ENCODE measurements around the gene ST8SIA4.

The ST8SIA4 gene

GRCh38 chr5:100867039-100867562 is 36.0 kb downstream of the ST8SIA4 start:
- no peak for DNase-seq

DNA sequence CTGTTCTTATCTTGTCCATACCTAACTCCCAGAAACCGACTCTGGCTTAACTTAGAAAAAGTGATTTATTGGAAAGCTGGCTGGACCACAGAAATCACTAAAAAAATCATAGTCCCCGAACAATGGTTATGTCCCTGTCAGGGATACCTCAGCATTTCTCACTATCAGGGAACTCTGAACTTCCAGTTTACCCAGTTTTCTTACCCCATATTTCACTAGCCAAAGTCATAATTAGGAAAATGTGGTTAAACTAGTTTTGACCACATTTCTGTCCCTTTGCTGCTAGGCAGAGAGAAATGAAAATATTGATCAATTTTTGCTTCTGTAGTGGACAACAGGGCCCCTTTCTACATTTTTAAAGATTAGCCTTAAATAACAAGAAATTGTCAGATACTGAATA is 38.2 kb downstream of the ST8SIA4 start:
- DNase-seq: no peak

GRCh38 chr5:100863739-100864138 is 39.3 kb downstream of the ST8SIA4 start:
- DNase-seq: no peak

- DNase-seq: no peak
Measured at GRCh38 chr5:100861148-100861547, 41.9 kb downstream of the ST8SIA4 start.

DNA sequence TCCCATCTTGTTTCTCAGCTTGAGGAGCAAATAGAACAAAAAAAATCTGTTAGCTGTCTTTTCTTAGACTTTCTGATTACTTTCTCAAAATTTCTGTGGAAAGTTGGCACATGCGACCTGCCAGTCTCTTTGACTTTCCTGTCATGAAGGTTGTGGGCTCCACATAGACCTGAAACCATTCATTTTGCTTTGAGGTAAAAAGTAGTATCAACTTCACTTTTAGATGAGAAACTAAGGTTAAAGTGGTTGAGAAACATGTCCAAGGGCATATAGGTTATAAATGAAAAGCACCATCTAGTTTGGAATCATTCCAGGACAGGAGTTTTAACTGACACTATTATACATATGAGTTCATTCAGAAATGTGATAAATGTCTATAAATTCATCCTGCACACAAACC is 42.7 kb downstream of the ST8SIA4 start:
- DNase-seq: no peak

- DNase-seq: no peak
Measured at GRCh38 chr5:100858987-100859545, 44.0 kb downstream of the ST8SIA4 start.

- DNase-seq: no peak
Measured at GRCh38 chr5:100856462-100856861, 46.6 kb downstream of the ST8SIA4 start.

- DNase-seq: no peak
Measured at GRCh38 chr5:100855937-100856430, 47.1 kb downstream of the ST8SIA4 start.

- DNase-seq: no peak
Measured at GRCh38 chr5:100855295-100855694, 47.8 kb downstream of the ST8SIA4 start.

DNA sequence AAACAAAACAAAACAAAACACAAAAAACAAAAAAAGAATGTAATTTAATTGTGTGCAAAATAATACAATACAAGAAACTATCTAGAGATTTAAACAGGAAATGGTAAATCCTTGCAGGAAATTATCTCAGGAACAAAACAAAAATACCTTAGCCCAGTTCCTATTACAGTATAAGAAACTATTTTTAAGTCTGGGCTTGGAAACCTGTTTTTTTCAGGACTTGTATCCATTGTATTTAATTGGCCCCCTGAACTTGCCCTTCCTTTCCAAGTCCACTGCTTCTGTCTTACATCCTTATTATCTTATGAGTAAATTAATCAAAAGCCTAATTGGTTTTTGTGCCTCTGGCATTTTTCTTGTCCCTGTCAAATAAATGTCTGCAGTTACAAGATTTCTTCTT is 48.5 kb downstream of the ST8SIA4 start:
- DNase-seq: no peak

- no peak for DNase-seq
Measured at GRCh38 chr5:100853582-100853981, 49.5 kb downstream of the ST8SIA4 start.

DNA sequence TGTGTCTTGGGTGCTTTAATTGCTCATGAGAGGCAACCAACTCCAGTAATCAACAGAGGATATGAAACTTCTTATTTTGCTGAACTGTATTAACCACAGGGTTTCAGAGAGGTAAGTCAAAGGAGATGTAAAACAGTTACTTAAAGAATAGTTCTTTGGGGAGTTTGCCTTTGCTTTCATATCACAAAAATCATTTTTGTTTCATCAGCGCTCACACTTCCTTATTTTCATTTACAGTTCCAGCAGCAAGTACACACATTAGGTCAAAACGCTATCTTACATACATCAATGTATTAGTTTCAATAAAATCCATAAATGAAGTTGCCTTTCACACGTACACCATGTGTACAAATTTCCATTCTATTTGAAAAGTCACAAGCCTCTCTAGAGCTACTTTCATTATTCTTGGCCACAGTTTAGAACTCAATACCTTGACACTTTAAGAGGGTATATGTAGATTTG is 50.1 kb downstream of the ST8SIA4 start:
- DNase-seq: no peak

DNA sequence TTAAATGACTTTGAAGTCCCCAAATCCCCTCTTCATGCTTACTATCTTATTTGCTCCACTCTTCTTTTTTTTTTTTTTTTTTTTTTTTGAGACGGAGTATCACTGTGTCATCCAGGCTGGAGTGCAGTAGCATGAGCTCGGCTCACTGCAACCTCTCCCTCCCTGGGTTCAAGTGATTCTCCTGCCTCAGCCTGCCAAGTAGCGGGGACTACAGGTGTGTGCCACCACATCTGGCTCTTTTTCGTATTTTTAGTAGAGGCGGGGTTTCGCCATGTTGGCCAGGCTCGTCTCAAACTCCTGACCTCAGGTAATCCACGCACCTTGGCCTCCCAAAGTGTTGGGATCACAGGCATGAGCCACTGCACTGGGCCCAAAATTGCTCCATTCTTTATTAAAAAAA is 51.0 kb downstream of the ST8SIA4 start:
- DNase-seq: no peak

- DNase-seq: no peak
Measured at GRCh38 chr5:100846772-100847171, 56.3 kb downstream of the ST8SIA4 start.

- no peak for DNase-seq
Measured at GRCh38 chr5:100842080-100842479, 61.0 kb downstream of the ST8SIA4 start.

DNA sequence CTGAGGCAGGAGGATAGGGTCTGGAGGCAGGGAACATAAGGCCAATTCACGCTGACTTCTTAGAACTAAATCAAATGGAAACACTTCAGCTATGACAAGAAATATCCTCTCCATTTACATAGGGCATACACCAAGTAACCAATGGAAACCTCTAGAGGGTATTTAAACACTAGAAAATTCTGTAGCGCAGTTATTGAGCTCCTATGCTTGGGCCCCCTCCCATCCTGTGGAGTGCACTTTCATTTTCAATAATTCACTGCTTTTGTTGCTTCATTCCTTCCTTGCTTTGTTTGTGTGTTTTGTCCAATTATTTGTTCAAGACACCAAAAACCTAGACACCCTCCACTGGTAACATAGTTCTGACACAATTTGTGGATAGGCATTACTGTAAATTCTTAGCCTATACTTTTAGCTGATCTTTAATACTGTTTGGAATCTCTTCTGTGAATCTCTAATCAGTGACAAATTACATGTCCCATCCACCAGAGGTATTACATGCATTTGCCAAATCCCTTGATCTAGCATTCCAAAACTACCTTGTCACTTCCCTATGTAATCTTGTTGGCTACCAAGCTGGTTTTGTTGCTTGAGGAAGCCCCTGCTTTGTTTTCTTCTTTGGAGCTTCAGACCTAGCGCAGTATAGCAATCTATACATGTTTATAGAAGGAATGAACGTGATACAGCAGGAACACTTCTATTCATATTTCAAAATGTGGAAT is 61.6 kb downstream of the ST8SIA4 start:
- DNase-seq: no peak

- no peak for DNase-seq
Measured at GRCh38 chr5:100840789-100841188, 62.3 kb downstream of the ST8SIA4 start.

GRCh38 chr5:100840370-100840769 is 62.7 kb downstream of the ST8SIA4 start:
- DNase-seq: peak; percentile 12 to 34

- DNase-seq: no peak
Measured at GRCh38 chr5:100838048-100838473, 65.0 kb downstream of the ST8SIA4 start.

DNA sequence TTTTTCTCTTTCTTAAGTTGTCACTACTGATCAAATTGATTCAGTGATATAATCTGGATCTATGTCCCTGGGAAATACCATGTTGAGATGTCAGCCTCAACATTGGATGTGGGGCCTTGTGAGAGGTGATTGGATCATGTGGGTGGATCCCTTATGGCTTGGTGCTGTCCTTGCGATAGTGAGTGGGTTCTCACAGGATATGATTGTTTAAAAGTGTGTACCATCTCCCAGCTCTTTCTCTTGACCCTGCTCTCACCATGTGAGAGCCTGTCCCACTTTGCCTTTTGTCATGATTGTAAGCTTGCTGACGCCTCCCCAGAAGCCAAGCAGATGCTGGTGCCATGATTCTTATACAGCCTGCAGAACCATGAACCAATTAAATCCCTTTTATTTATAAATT is 68.6 kb downstream of the ST8SIA4 start:
- no peak for DNase-seq

DNA sequence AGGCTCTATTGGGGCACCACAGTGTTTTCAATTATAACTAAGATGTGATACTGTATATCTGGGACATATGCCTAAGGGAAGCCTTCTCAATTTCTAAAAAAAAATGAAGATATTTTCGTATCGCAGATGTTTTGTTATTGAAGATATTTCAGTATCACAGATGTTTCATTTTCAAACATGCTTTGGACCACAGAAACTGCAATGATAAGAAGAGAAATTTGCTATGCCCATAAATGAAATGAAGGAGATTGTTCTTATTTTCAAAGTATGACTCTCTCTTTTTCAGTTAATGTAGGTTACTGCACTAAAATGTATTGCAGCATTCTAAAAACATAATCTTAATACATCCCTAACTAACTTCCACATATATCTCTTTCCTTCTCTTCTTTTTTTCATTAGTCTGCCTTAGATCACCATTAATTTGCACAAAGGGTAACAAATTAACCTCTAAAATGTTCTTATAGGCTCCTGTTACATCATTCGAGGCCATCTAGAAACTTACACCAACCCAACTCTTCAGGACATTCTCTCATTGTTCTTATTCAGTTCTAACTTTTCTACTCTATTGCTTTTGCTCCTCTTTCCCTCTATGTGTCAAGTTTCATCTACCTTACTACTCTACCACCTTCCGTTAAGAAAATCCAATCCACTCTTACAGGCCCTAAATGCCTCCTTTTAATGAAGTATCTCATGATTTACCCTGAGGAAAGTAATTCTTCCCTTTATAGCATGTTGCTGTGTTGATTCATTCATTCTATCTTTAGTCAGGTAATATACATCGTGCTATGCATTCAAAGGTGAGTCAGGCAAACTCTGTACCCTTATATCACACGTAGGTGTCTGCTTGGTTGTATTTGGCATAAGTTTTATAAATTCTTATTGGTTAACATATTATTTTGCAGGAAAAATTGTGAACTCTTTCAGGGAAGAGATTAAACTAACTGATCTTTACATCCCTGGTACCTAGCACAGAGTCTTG is 70.5 kb downstream of the ST8SIA4 start:
- no peak for DNase-seq

DNA sequence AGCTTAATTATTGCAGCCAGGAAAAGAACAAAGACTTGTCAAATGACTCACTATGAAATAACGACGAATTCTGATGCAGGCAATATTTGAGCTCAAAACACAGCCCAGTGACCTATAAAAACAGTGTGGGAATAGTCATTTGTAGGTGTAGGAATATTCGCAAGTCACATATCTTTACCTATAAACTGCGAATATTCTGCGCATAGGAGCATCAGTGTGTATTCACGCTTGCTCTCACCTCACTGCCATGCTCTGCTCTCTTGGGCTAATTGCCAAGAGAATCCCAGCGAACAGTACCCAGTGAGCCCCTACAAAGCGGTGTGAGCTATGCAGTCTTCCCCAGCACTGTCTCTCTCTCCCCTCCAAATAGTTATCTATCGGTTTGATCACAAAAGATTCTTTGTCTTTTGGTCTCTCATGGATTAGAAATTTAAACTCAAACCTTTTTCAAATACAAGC is 74.2 kb downstream of the ST8SIA4 start:
- DNase-seq: no peak

All from stimulated activated CD4-positive, alpha-beta T cell treated with anti-CD3 and anti-CD28 coated beads, Interleukin-2, amount 100 ng/mL, for 24 hours (primary cell).